ENCODE measurements around the gene MGAT5B.

Gene MGAT5B

GRCh38 chr17:76907352-76907751 is 39.1 kb downstream of the MGAT5B start:
- DNase-seq: no peak

- peak; percentile 13 for DNase-seq
Observed at GRCh38 chr17:76909971-76910760, 42.0 kb downstream of the MGAT5B start.

GRCh38 chr17:76911299-76912017 is 43.3 kb downstream of the MGAT5B start:
- DNase-seq: no peak

- DNase-seq: no peak
Observed at GRCh38 chr17:76912421-76913164, 44.4 kb downstream of the MGAT5B start.

- DNase-seq: no peak
Observed at GRCh38 chr17:76914937-76915336, 46.7 kb downstream of the MGAT5B start.

GRCh38 chr17:76915840-76916510 is 47.8 kb downstream of the MGAT5B start:
- no peak for DNase-seq

GRCh38 chr17:76917829-76918228 is 49.6 kb downstream of the MGAT5B start:
- no peak for DNase-seq

GRCh38 chr17:76918811-76919210 is 50.6 kb downstream of the MGAT5B start:
- no peak for DNase-seq

GRCh38 chr17:76920364-76921139 is 52.3 kb downstream of the MGAT5B start:
- DNase-seq: no peak

GRCh38 chr17:76921340-76922036 is 53.3 kb downstream of the MGAT5B start:
- no peak for DNase-seq

GRCh38 chr17:76922084-76922483 is 53.9 kb downstream of the MGAT5B start:
- DNase-seq: no peak

- DNase-seq: no peak
Observed at GRCh38 chr17:76922967-76923366, 54.8 kb downstream of the MGAT5B start.

GRCh38 chr17:76923491-76923890 is 55.3 kb downstream of the MGAT5B start:
- no peak for DNase-seq

GRCh38 chr17:76924345-76925342 is 56.4 kb downstream of the MGAT5B start:
- DNase-seq: no peak

GRCh38 chr17:76925441-76925891 is 57.3 kb downstream of the MGAT5B start:
- DNase-seq: no peak

GRCh38 chr17:76926237-76926866 is 58.1 kb downstream of the MGAT5B start:
- DNase-seq: no peak

GRCh38 chr17:76927577-76927976 is 59.4 kb downstream of the MGAT5B start:
- no peak for DNase-seq

GRCh38 chr17:76927982-76928381 is 59.8 kb downstream of the MGAT5B start:
- DNase-seq: no peak

- no peak for DNase-seq
Observed at GRCh38 chr17:76929148-76929547, 60.9 kb downstream of the MGAT5B start.

- no peak for DNase-seq
Observed at GRCh38 chr17:76929601-76930000, 61.4 kb downstream of the MGAT5B start.
